Sigmoid colon (tissue), 3 donors: Measurements from ENCODE around the gene YWHAG.

Experiments used
- POLR2A ChIP-seq, 2 donors: fragments of 450-650 bp; IDR thresholded peaks; one replicate each; pipeline ENCODE4 v1.6.1; 2016; ENCODE audit warnings: antibody characterized with exemption in 2 of 2, mild to moderate bottlenecking in 2 of 2, moderate library complexity in 2 of 2
- TF ChIP-seq, protein P1 (sequence below), 4 experiments: fragments of 450-650 bp in 3 of 4; fragments of 200-600 bp in 1 of 4; IDR thresholded peaks; one replicate each; pipeline ENCODE4 v1.5.1; 2016 to 2019; ENCODE audit warnings: antibody characterized with exemption in 4 of 4, mild to moderate bottlenecking in 3 of 4, moderate library complexity in 2 of 4

DNA sequence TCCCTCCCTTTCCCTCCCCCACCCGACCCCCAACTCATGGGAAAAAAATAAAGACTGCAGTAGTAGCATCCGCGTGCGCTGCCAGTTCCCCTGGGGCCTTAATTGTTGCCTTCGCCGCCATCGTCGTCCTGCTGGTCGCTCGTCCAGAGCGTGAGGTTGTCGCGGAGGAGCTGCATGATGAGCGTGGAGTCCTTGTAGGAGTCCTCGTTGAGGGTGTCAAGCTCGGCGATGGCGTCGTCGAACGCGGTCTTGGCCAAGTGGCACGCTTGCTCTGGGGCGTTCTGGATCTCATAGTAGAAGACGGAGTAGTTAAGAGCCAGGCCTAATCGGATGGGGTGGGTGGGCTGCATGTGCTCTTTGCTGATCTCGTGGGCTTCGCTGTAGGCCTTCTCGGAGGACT, 29.3 kb downstream of the YWHAG start:
- TF ChIP-seq, protein P1, sequence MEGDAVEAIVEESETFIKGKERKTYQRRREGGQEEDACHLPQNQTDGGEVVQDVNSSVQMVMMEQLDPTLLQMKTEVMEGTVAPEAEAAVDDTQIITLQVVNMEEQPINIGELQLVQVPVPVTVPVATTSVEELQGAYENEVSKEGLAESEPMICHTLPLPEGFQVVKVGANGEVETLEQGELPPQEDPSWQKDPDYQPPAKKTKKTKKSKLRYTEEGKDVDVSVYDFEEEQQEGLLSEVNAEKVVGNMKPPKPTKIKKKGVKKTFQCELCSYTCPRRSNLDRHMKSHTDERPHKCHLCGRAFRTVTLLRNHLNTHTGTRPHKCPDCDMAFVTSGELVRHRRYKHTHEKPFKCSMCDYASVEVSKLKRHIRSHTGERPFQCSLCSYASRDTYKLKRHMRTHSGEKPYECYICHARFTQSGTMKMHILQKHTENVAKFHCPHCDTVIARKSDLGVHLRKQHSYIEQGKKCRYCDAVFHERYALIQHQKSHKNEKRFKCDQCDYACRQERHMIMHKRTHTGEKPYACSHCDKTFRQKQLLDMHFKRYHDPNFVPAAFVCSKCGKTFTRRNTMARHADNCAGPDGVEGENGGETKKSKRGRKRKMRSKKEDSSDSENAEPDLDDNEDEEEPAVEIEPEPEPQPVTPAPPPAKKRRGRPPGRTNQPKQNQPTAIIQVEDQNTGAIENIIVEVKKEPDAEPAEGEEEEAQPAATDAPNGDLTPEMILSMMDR (IDR thresholded peaks at IDR 0.05), result no peak
- TF ChIP-seq POLR2A (IDR thresholded peaks at IDR 0.05), result no peak
